RKO (cell line): ENCODE results near the gene SLC25A48.

ENCODE experiments used
- DNase-seq: peaks from one replicate; pipeline ENCODE4 v3.0.0-alpha.2; 2016; ENCODE audit warnings: low spot score

SLC25A48 gene

GRCh38 chr5:135881244-135881643, 46.8 kb downstream of the SLC25A48 start:
- DNase-seq: no peak

GRCh38 chr5:135881819-135882218, 47.4 kb downstream of the SLC25A48 start:
- DNase-seq: no peak

GRCh38 chr5:135883026-135883425, 48.6 kb downstream of the SLC25A48 start:
- DNase-seq: no peak

GRCh38 chr5:135883441-135883840, 49.0 kb downstream of the SLC25A48 start:
- no peak for DNase-seq

GRCh38 chr5:135885031-135885430, 50.6 kb downstream of the SLC25A48 start:
- DNase-seq: no peak

GRCh38 chr5:135886136-135886535, 51.7 kb downstream of the SLC25A48 start:
- DNase-seq: no peak

GRCh38 chr5:135887447-135887864, 53.0 kb downstream of the SLC25A48 start:
- DNase-seq: peak; percentile 63

GRCh38 chr5:135887881-135888614, 53.6 kb downstream of the SLC25A48 start:
- no peak for DNase-seq

GRCh38 chr5:135890296-135890695, 55.8 kb downstream of the SLC25A48 start:
- DNase-seq: no peak

- no peak for DNase-seq
Measured at GRCh38 chr5:135890867-135891266, 56.4 kb downstream of the SLC25A48 start.

GRCh38 chr5:135891268-135891667, 56.8 kb downstream of the SLC25A48 start:
- no peak for DNase-seq

- no peak for DNase-seq
Measured at GRCh38 chr5:135891791-135892190, 57.3 kb downstream of the SLC25A48 start.

GRCh38 chr5:135894276-135894675, 59.8 kb downstream of the SLC25A48 start:
- DNase-seq: no peak

- DNase-seq: no peak
Measured at GRCh38 chr5:135894789-135895188, 60.3 kb downstream of the SLC25A48 start.

- DNase-seq: no peak
Measured at GRCh38 chr5:135895474-135896006, 61.1 kb downstream of the SLC25A48 start, which contains the start of gene IL9. IL9 (minus strand) TSS chr5:135895841; CDS start chr5:135895816, 25 bp downstream.

GRCh38 chr5:135898651-135899050, 64.2 kb downstream of the SLC25A48 start:
- DNase-seq: no peak

GRCh38 chr5:135900276-135900675, 65.8 kb downstream of the SLC25A48 start:
- DNase-seq: no peak

- no peak for DNase-seq
Measured at GRCh38 chr5:135901633-135902032, 67.2 kb downstream of the SLC25A48 start.

GRCh38 chr5:135905144-135905543, 70.7 kb downstream of the SLC25A48 start:
- DNase-seq: no peak

GRCh38 chr5:135913713-135914626, 79.5 kb downstream of the SLC25A48 start:
- DNase-seq: no peak

- no peak for DNase-seq
Measured at GRCh38 chr5:135915466-135916001, 81.1 kb downstream of the SLC25A48 start.

GRCh38 chr5:135916638-135917263, 82.3 kb downstream of the SLC25A48 start:
- DNase-seq: no peak
